Mesothelial cell of epicardium (in vitro differentiated cells): ENCODE results near the gene SPATA6L. TPM values are rescaled to one million over a fixed set of nuclear protein-coding genes. Genes with fewer than 3 reads are reported as not detected.

Experiments used
- DNase-seq, 2 experiments: peaks; one replicate each; pipeline ENCODE4 v3.0.0; 2021; ENCODE audit warnings: low spot score in 2 of 2; ENCODE audit not compliant: unreplicated experiment in 2 of 2
- H3K27ac Mint-ChIP-seq: 2 replicates; pipeline ENCODE4 v1.8.0; 2021; ENCODE audit warnings: mixed read lengths
- H3K27me3 Mint-ChIP-seq: 2 replicates; pipeline ENCODE4 v1.8.0; 2021; ENCODE audit warnings: low read depth, mixed read lengths
- H3K36me3 Mint-ChIP-seq: 2 replicates; pipeline ENCODE4 v1.8.0; 2021; ENCODE audit warnings: mixed read lengths
- H3K4me1 Mint-ChIP-seq: 2 replicates; pipeline ENCODE4 v1.8.0; 2021; ENCODE audit warnings: mixed read lengths
- H3K4me3 Mint-ChIP-seq: 2 replicates; pipeline ENCODE4 v1.8.0; 2021; ENCODE audit warnings: mild to moderate bottlenecking, moderate library complexity, mixed read lengths
- H3K9me3 Mint-ChIP-seq: 2 replicates; pipeline ENCODE4 v1.8.0; 2021; ENCODE audit warnings: mixed read lengths
- total RNA-seq: library from RNA; stranded (reverse); gene quantifications from 3 replicates; pipeline ENCODE4 v1.2.1, GENCODE V29; 2021
- TF ChIP-seq, protein P1 (sequence below): fragments of 200-600 bp; sonication (generic); IDR thresholded peaks from one replicate; pipeline ENCODE4 v1.5.0; 2021; ENCODE audit warnings: antibody characterized with exemption; ENCODE audit not compliant: unreplicated experiment

Gene SPATA6L
- total RNA-seq, 1 donor from 2014 or later = 6.1 TPM

DNA sequence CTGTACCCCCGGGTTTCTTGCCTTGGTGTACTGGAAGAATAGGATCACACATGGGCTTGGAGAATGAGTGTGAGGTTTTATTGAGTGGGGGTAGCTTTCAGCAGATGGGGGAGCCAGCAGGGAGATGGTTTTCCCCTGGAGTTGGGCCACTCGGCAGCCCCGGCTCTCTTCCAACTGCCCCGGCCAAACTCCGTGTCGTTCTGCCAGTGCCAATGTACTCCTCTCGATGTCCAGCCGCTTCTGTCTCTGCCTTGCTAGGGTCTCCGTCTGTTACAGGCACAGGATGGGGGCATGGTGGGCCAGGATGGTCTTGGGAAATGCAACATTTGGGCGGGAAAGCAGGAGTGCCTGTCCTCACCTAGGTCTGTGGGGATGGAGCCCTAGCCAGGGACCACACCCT lies 11.7 kb downstream of the SPATA6L start:
- no peaks in the 10 kb centered on the region for H3K27me3 Mint-ChIP-seq
- H3K4me3 Mint-ChIP-seq = no peak overlapping the region
- H3K9me3 Mint-ChIP-seq = no peaks in the 10 kb centered on the region
- DNase-seq = no peak
- H3K4me1 Mint-ChIP-seq = no peaks in the 10 kb centered on the region
- H3K27ac Mint-ChIP-seq = no peak overlapping the region
- TF ChIP-seq, protein P1, sequence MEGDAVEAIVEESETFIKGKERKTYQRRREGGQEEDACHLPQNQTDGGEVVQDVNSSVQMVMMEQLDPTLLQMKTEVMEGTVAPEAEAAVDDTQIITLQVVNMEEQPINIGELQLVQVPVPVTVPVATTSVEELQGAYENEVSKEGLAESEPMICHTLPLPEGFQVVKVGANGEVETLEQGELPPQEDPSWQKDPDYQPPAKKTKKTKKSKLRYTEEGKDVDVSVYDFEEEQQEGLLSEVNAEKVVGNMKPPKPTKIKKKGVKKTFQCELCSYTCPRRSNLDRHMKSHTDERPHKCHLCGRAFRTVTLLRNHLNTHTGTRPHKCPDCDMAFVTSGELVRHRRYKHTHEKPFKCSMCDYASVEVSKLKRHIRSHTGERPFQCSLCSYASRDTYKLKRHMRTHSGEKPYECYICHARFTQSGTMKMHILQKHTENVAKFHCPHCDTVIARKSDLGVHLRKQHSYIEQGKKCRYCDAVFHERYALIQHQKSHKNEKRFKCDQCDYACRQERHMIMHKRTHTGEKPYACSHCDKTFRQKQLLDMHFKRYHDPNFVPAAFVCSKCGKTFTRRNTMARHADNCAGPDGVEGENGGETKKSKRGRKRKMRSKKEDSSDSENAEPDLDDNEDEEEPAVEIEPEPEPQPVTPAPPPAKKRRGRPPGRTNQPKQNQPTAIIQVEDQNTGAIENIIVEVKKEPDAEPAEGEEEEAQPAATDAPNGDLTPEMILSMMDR = no peak
- H3K36me3 Mint-ChIP-seq = peaks cover 1% of the 10 kb centered on the region

GRCh38 chr9:4654084-4654483 lies 12.2 kb downstream of the SPATA6L start:
- TF ChIP-seq, protein P1 = no peak
- no peak overlapping the region for H3K27ac Mint-ChIP-seq
- H3K27me3 Mint-ChIP-seq = no peaks in the 10 kb centered on the region
- H3K9me3 Mint-ChIP-seq = peaks cover 2% of the 10 kb centered on the region
- no peaks in the 10 kb centered on the region for H3K4me1 Mint-ChIP-seq
- H3K36me3 Mint-ChIP-seq = peaks cover 3% of the 10 kb centered on the region
- H3K4me3 Mint-ChIP-seq = no peak overlapping the region
- DNase-seq = no peak

DNA sequence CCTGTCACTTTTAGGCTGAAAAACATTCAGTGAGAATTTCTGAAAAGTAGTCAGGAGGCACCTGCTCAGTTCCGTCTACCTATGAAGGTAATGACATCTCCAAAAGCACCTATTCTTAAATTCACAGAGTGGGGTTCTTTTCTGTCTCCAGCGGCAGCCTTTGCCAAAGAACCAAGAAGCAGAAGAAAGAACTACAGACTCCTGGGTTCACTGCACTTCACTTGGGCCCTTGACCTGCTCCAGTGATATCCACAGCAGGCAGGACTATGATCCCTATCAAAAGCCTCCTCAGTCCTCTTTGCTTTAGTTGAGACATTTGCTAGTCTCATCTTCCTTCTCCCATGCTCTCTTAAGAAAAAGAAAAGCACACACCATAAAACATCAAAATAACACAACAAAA lies 23.9 kb downstream of the SPATA6L start:
- no peak overlapping the region for H3K27ac Mint-ChIP-seq
- no peaks in the 10 kb centered on the region for H3K4me1 Mint-ChIP-seq
- H3K27me3 Mint-ChIP-seq = no peaks in the 10 kb centered on the region
- no peak overlapping the region for H3K4me3 Mint-ChIP-seq
- TF ChIP-seq, protein P1 = no peak
- H3K36me3 Mint-ChIP-seq = no peaks in the 10 kb centered on the region
- no peak for DNase-seq
- no peaks in the 10 kb centered on the region for H3K9me3 Mint-ChIP-seq

GRCh38 chr9:4640027-4640426 lies 26.3 kb downstream of the SPATA6L start:
- H3K27me3 Mint-ChIP-seq = no peaks in the 10 kb centered on the region
- H3K4me3 Mint-ChIP-seq = no peak overlapping the region
- TF ChIP-seq, protein P1 = peak; percentile 13
- no peaks in the 10 kb centered on the region for H3K4me1 Mint-ChIP-seq
- DNase-seq = no peak
- no peak overlapping the region for H3K27ac Mint-ChIP-seq
- H3K36me3 Mint-ChIP-seq = no peaks in the 10 kb centered on the region
- no peaks in the 10 kb centered on the region for H3K9me3 Mint-ChIP-seq

DNA sequence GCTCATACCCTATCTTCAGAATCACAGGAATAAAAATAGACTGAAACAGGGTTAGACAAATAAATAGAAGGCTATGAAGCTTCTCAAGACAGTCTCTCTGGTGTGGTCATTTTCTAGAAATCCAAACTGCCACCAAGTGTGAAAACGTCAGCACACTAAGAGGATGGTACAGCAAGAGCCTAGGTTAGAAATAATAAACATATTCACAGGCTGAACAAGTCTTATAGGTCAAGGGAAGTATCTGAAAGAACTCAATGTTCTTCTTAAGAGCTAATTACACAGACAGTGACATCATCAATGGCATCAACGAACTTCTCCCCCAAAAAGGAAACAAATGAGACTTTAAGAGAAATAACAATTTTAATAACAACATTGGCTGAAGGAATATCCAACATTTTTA lies 26.9 kb downstream of the SPATA6L start:
- H3K9me3 Mint-ChIP-seq = no peaks in the 10 kb centered on the region

DNA sequence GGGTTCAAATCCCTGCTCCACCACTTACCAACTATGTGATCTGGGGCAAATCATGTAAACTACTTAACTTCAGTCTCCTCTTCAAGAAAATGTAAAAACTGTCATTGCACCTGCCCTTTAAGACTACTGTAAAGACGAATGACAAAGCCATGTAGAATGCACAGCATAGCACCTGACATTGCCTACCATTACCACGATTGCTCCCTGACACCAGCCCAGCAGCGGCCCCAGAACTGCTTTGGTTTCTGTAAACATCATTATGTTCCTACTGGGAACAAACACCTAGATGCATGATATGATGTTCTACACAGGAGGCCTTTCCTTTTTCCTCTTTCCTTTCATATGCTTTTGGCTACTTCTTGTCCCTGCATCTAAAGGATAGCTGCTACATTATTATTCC lies 27.3 kb downstream of the SPATA6L start:
- Mint-ChIP-seq H3K4me3 (no peak overlapping the region), H3K36me3 (no peaks in the 10 kb centered on the region), H3K27ac (no peak overlapping the region), H3K27me3 (no peaks in the 10 kb centered on the region), H3K4me1 (no peaks in the 10 kb centered on the region), H3K9me3 (no peaks in the 10 kb centered on the region)
- DNase-seq = no peak
- TF ChIP-seq, protein P1 = no peak

More for the DNA sequence above, 26.9 kb downstream of the SPATA6L start:
- no peak overlapping the region for H3K27ac Mint-ChIP-seq
- H3K4me3 Mint-ChIP-seq = no peak overlapping the region
- H3K27me3 Mint-ChIP-seq = no peaks in the 10 kb centered on the region
- no peaks in the 10 kb centered on the region for H3K4me1 Mint-ChIP-seq
- DNase-seq = no peak
- TF ChIP-seq, protein P1 = no peak
- no peaks in the 10 kb centered on the region for H3K36me3 Mint-ChIP-seq
